Muscle of leg (tissue), 11 donors: ENCODE data around the gene GAS7. TPM values are rescaled to one million over a fixed set of nuclear protein-coding genes. Genes with fewer than 3 reads are reported as not detected.

Experiments used
- DNase-seq: peaks from one replicate; pipeline ENCODE4 v3.0.0; 2013
- H3K27ac ChIP-seq: one replicate; pipeline ENCODE4 v1.5.1; 2013; ENCODE audit warnings: mild to moderate bottlenecking, low read length, control low read depth
- H3K27me3 ChIP-seq: one replicate; pipeline ENCODE4 v1.6.1; 2013; ENCODE audit warnings: low read length; ENCODE audit not compliant: control insufficient read depth, insufficient read depth
- H3K36me3 ChIP-seq: one replicate; pipeline ENCODE4 v1.6.1; 2013; ENCODE audit warnings: low read length; ENCODE audit not compliant: control insufficient read depth, insufficient read depth
- H3K4me1 ChIP-seq: one replicate; pipeline ENCODE4 v1.6.1; 2013; ENCODE audit warnings: low read length; ENCODE audit not compliant: control insufficient read depth, insufficient read depth
- H3K4me3 ChIP-seq: one replicate; pipeline ENCODE4 v1.5.1; 2013; ENCODE audit warnings: low read length, control low read depth
- H3K9me3 ChIP-seq: replicated peaks from 2 replicates; pipeline ENCODE4 v1.6.1; 2013; ENCODE audit warnings: low read depth, low read length; ENCODE audit not compliant: control insufficient read depth
- WGBS: methylation state at CpG from one replicate; pipeline ENCODE4 v1.1.5; 2013; ENCODE audit warnings: missing lambda C conversion rate; ENCODE audit not compliant: insufficient coverage; 5-methylcytosine and 5-hydroxymethylcytosine counted together
- polyA plus RNA-seq, 8 donors: library from polyadenylated mRNA; unstranded; fragments of 120-200 nt; gene quantifications; one replicate each; pipeline versions ENCODE4 v1.2.1 to v1.2.3, GENCODE V29; 2013; ENCODE audit warnings: inconsistent platforms in 1 of 8, low replicate concordance in 1 of 8; ENCODE audit not compliant: insufficient read length in 8 of 8, insufficient read depth in 1 of 8
- total RNA-seq: library from RNA; stranded (reverse); fragments of 120-200 nt; gene quantifications from one replicate; pipeline ENCODE4 v1.2.4, GENCODE V29; 2013

Gene GAS7
- total and polyA plus RNA-seq, 9 donors, result 33.3 to 68.9 (median 45.9) TPM

DNA sequence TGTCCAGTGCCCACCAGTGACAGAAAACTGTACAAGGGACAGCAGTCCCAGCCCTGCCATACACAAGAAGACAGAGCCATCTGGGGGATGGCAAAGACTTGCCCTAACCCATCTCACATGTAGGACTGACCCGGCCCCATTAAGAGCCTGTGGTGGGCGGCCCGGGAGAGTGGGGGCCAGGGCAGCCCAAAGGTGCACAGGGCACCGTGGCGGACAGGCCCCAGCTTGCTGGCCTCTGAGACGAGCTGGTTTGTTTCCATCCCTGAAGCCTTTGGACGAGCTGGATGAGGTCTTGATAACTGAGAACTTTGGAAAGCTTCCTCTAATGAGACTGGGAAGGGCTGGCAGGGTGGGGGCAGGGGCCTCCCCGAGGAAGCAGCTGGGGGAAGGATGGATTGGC, 282.3 kb downstream of the GAS7 start:
- DNase-seq, result no peak
- no peak overlapping the region for H3K27ac ChIP-seq
- H3K4me3 ChIP-seq, result no peak overlapping the region
- no peaks in the 10 kb centered on the region for H3K9me3 ChIP-seq
- H3K4me1 ChIP-seq, result peaks cover 7% of the 10 kb centered on the region
- WGBS, result 75% methylated on average over 7 of the region's 8 CpGs
- peaks cover 63% of the 10 kb centered on the region for H3K36me3 ChIP-seq
- H3K27me3 ChIP-seq, result no peaks in the 10 kb centered on the region

DNA sequence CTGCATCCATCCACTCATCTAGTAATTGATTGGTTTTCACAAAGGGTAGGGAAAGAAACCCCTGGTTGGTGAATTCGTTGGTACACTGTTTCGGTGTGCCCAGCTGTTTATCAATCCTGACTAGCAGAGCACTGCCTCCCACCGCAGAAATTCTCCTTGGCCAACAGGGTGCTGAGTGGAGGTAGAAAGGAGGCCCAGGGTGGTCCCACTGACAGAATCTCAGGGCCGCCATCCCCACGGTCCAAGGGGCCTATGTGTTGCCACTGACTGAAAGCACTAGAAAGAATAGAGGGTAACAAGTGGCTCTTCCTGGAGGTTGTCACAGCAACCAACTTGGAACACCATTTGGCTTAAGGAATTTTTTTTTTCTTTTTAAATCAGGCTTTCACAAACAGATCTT, 284.9 kb downstream of the GAS7 start:
- Histone ChIP-seq H3K4me1 (peaks cover 7% of the 10 kb centered on the region), H3K9me3 (no peaks in the 10 kb centered on the region), H3K27ac (no peak overlapping the region), H3K36me3 (peaks cover 50% of the 10 kb centered on the region), H3K27me3 (no peaks in the 10 kb centered on the region), H3K4me3 (no peak overlapping the region)
- no peak for DNase-seq
- 95% methylated on average over 4 of the region's 5 CpGs for WGBS

DNA sequence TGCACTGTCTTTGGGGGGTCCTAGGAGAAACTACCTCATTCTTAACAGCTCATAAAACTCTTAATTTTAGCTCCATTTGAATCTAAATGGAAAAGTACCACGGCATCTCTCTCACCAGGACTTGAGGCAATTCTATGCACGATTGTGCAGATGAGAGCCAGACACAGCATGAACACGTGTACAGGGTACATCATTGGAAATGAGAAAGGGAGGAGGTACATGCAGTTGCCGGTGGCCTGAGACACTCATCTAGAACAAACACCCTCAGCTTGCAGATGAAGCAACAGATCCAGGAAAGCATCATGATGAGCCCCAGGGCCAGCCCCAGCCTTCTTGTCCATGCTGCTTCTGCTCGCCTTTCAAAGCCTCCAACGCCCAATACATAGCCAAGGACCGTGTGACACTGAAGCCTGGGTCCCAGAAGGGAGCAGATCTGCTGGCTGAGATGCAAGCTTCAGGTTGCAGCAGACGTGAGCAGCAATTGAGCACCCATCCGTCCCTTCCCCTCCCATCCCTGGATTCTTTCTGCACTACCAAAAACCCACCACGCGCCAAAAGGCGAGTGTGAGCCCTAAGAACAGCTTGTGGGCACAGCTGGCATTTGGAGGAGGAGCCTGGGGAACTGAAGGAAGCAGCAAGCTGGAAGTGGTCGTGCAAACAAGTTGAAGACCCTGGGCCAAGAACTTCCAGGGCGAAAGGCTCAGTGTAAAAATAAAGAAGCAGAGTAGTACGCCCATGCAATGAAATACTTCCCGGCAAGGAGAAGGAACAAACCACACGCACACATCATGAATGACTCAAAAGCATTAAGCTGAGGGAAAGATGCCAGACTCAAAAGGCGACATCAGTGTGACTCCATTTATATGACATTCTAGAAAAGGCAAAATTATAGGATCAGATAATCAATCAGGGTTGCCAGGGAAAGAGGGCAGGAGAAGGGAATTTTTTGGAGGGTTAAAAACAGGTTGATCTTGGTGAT, 286.0 kb downstream of the GAS7 start:
- no peak overlapping the region for H3K4me3 ChIP-seq
- no peak for DNase-seq
- H3K9me3 ChIP-seq, result no peaks in the 10 kb centered on the region
- peaks cover 9% of the 10 kb centered on the region for H3K4me1 ChIP-seq
- H3K27me3 ChIP-seq, result peaks cover 4% of the 10 kb centered on the region
- no peak overlapping the region for H3K27ac ChIP-seq
- H3K36me3 ChIP-seq, result peaks cover 40% of the 10 kb centered on the region
- WGBS, result 34% methylated on average over 3 of the region's 18 CpGs

DNA sequence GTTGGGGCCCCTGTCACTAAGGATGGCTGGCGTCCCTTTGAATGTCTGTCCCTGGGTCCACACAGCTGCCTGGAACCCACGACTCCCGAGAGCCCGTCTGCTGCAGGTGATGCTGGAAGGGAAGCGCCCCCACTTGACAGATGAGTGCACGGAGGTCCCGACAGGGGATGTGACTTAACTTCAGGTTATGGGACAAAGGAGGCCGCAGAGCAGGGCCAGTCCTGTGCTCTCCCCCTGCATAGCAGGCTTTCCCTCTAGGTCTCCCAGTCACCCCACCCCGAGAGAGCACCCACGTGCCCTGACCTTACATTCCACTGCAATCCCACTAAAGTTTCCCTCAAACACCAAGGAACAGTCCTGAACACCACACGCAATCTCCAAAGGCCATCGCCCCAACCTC, 287.3 kb downstream of the GAS7 start:
- no peak for DNase-seq
- H3K9me3 ChIP-seq, result no peaks in the 10 kb centered on the region
- H3K27me3 ChIP-seq, result peaks cover 7% of the 10 kb centered on the region
- 73% methylated on average over 8 of the region's 12 CpGs for WGBS
- H3K27ac ChIP-seq, result no peak overlapping the region
- peaks cover 29% of the 10 kb centered on the region for H3K36me3 ChIP-seq
- peaks cover 9% of the 10 kb centered on the region for H3K4me1 ChIP-seq
- H3K4me3 ChIP-seq, result no peak overlapping the region

DNA sequence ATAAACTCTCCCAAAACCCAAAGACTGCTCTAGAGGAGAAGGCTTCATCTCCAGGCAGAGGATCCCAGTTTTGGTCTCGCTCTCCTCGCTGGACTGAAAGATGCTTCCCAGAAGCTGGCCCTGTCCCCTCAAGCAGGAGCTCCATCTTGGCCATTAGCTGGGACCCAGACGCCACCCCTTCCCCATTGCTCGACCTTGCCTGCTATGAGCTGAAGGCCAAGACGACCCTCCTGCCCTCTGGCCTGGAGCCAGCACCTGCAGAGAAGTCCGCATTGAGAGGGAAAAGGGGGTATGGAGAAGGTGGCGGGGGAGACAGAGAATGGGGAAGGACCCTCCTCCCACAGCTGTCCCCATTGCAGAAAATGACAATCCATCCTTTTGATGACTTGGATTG, 289.8 kb downstream of the GAS7 start:
- 70% methylated on average over 3 of the region's 7 CpGs for WGBS
- DNase-seq, result no peak
- Histone ChIP-seq H3K4me3 (no peak overlapping the region), H3K27ac (no peak overlapping the region), H3K27me3 (peaks cover 7% of the 10 kb centered on the region), H3K9me3 (no peaks in the 10 kb centered on the region), H3K4me1 (peaks cover 9% of the 10 kb centered on the region), H3K36me3 (peaks cover 8% of the 10 kb centered on the region)

DNA sequence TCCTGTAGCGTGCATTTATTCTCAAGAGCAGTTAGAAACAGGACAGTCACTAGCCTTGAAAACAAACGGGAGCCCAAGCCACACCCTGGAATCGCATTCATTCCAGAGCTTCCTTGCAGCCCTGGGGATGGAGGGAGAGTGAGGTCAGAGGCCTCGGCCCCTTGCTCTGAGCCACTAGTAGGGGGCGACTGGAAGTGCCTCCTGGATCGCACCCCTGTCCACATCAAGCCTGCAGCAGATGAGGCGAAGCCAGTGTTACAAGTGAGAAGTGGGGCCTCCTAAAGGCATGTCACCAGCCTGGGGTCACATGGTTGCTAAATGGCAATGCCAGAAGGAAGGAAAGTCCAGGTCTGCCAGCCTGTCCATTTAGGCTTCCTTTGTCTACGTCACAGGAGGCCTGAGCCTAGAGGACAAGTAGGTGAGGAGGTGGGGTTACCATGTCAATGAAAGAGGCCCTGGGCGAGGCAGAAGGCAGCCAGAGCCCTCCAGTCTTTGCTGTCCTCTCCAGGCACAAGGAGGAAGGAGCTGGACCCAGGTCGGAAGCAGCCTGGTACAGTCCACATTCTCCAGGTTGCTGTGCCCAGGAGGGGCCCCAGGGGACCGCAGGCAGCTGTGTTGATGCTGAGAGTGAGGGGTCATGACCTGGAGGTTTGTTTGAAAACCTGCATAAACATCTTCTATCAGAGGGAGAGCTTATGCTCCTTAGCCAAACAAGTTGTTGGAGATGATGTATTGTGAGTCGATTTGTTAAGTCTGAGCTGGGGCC, 290.3 kb downstream of the GAS7 start:
- Histone ChIP-seq H3K9me3 (no peaks in the 10 kb centered on the region), H3K36me3 (peaks cover 2% of the 10 kb centered on the region), H3K27me3 (peaks cover 7% of the 10 kb centered on the region), H3K27ac (no peak overlapping the region), H3K4me3 (no peak overlapping the region), H3K4me1 (peaks cover 9% of the 10 kb centered on the region)
- 48% methylated on average over 4 of the region's 12 CpGs for WGBS
- no peak for DNase-seq

DNA sequence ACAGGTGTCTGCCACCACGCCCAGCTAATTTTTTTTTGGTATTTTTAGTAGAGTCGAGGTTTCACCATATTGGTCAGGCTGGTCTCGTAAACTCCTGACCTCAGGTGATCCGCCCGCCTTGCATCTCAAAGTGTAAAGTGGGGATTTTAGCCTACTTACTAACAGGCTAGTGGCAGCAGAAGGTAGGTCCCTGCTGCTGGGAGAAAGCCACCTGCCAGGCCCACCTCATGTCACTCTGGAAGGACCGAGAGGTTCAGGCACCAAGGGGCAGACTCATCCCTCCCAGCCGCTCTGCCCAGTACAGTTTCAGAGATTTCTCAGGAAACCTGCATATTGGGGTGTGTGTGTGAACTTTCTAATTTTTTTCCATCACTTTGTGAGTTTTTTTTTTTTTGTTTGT, 291.3 kb downstream of the GAS7 start:
- WGBS, result 86% methylated on average over 4 of the region's 7 CpGs
- peaks cover 4% of the 10 kb centered on the region for H3K4me1 ChIP-seq
- H3K36me3 ChIP-seq, result no peaks in the 10 kb centered on the region
- no peak overlapping the region for H3K27ac ChIP-seq
- no peak for DNase-seq
- H3K9me3 ChIP-seq, result no peaks in the 10 kb centered on the region
- peaks cover 7% of the 10 kb centered on the region for H3K27me3 ChIP-seq
- no peak overlapping the region for H3K4me3 ChIP-seq

DNA sequence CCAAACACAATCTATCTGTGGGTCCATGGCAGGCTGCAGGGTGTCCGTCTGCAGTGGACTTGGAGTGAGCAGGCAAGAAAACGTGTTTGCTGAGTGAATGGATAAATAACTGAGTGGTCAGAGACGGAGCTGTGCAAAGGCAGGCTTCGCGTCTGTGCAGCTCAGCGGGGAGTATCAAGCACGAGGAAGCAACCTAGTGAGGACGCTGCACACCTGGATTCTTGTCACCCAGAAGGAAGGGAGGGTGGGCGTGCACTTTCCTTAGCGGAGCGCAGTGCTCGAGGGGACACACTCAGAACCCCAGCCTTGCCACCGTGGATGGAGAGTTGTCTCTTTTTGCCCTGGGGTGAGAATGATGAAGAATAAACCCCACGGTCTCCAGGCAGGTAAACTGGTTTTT, 291.8 kb downstream of the GAS7 start:
- H3K27ac ChIP-seq, result no peak overlapping the region
- H3K36me3 ChIP-seq, result no peaks in the 10 kb centered on the region
- 68% methylated on average over 13 of the region's 14 CpGs for WGBS
- H3K27me3 ChIP-seq, result peaks cover 7% of the 10 kb centered on the region
- H3K4me1 ChIP-seq, result peaks cover 4% of the 10 kb centered on the region
- no peaks in the 10 kb centered on the region for H3K9me3 ChIP-seq
- H3K4me3 ChIP-seq, result no peak overlapping the region
- no peak for DNase-seq

DNA sequence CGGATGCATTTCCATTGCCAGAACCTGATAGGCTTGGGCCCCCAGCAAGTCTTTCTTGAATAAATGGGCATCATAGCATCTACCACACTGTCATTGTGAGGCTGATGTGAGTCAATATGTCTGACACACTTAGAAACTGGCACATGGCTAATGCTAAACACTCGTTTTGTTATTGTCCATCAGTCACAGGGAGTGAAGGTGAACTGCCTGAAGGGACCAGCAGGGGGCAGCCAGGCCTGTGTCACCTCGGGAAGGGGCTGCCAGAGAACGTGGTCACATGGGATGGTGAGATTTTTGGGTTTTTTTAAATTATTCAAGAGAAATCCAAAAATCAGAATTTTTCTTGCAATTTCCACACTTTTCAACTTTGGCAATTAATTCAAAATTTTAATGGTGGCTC, 292.5 kb downstream of the GAS7 start:
- no peak for DNase-seq
- WGBS, result 44% methylated on average over 2 of the region's 4 CpGs

DNA sequence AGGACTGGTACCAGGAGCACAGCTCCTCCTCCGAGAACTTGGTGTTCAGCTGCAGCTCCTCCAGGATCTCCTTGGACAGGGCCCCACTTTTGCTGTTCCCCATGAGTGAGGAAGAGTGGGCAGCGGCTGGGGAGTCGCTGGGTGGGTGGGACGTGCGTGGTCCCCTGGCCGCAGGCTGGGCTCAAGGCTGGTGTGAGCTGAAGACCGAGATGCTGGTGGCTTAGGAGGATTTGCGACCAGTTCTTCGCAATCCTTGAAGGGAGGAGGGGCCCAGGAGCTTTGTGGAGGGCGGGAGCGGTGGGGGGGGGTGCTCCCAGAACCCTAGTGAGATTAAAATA, 293.4 kb downstream of the GAS7 start, which contains the start of gene RCVRN:
Gene RCVRN (minus strand): TSS at position 194 of the 338 bp plus-strand sequence. CDS start 91 bp downstream, at position 103.
- H3K4me3 ChIP-seq, result no peak within 1 kb of the TSS
- H3K9me3 ChIP-seq, result no peaks in the 10 kb centered on the region
- H3K27ac ChIP-seq, result no peak within 1 kb of the TSS
- H3K4me1 ChIP-seq, result peaks cover 11% of the 10 kb centered on the region
- no peak for DNase-seq
- H3K27me3 ChIP-seq, result peaks cover 9% of the 10 kb centered on the region
- no peaks in the 10 kb centered on the region for H3K36me3 ChIP-seq
- 91% methylated on average over 9 of the region's 11 CpGs for WGBS

More for the DNA sequence above, 292.5 kb downstream of the GAS7 start:
- Histone ChIP-seq H3K27ac (no peak overlapping the region), H3K36me3 (no peaks in the 10 kb centered on the region), H3K4me1 (peaks cover 6% of the 10 kb centered on the region), H3K4me3 (no peak overlapping the region), H3K9me3 (no peaks in the 10 kb centered on the region), H3K27me3 (peaks cover 7% of the 10 kb centered on the region)
